H1 (cell line): ENCODE results near the gene ZYX. TPM values are rescaled to one million over a fixed set of nuclear protein-coding genes. Genes with fewer than 3 reads are reported as not detected.

Source experiments
- CTCF ChIA-PET: fragments of 300-600 bp; sonication (Branson Sonifier 250); formaldehyde crosslinking; loops from one replicate; lab custom pipeline; 2021; ENCODE audit not compliant: partially characterized antibody; lab: Charles Lee
- POLR2A ChIA-PET: fragments of 300-600 bp; sonication (Branson Sonifier 250); formaldehyde crosslinking; loops from one replicate; lab custom pipeline; 2021; ENCODE audit warnings: inconsistent platforms; ENCODE audit not compliant: partially characterized antibody; lab: Charles Lee
- DNase-seq, 2 experiments: peaks; one replicate each; pipeline versions ENCODE4 v3.0.0 to v3.0.0-alpha.2; 2010 to 2022; ENCODE audit warnings: low spot score in 2 of 2, low read depth in 1 of 2, mixed read lengths in 1 of 2
- FAIRE-seq: peaks from 2 replicates; lab custom pipeline; 2011; peaks lifted over from hg19 to GRCh38; lab: Jason Lieb, UNC
- H2AFZ ChIP-seq: 2 replicates; pipeline ENCODE4 v1.8.1; 2012; ENCODE audit warnings: low read length, inconsistent platforms
- H2AK5ac ChIP-seq: 2 replicates; pipeline ENCODE4 v1.6.1; 2013; ENCODE audit warnings: low read depth, low read length
- H2BK120ac ChIP-seq: replicated peaks from 2 replicates; pipeline ENCODE3; 2013; ENCODE audit warnings: low read depth, low read length, inconsistent platforms
- H2BK12ac ChIP-seq: 2 replicates; pipeline ENCODE4 v1.6.1; 2013; ENCODE audit warnings: low read depth, low read length
- H2BK15ac ChIP-seq: 2 replicates; pipeline ENCODE4 v1.6.1; 2013; ENCODE audit warnings: low read length
- H2BK20ac ChIP-seq: 2 replicates; pipeline ENCODE4 v1.6.1; 2013; ENCODE audit warnings: low read length
- H2BK5ac ChIP-seq: 2 replicates; pipeline ENCODE4 v1.6.1; 2013; ENCODE audit warnings: low read depth, low read length
- H3K14ac ChIP-seq: 2 replicates; pipeline ENCODE4 v1.6.1; 2013; ENCODE audit warnings: inconsistent platforms; ENCODE audit not compliant: insufficient read length
- H3K18ac ChIP-seq: 2 replicates; pipeline ENCODE4 v1.6.1; 2013; ENCODE audit warnings: low read length; ENCODE audit errors: extremely low read depth
- H3K23ac ChIP-seq: 2 replicates; pipeline ENCODE4 v1.6.1; 2013; ENCODE audit warnings: inconsistent platforms; ENCODE audit not compliant: insufficient read length
- H3K23me2 ChIP-seq: 2 replicates; pipeline ENCODE4 v1.6.1; 2013; ENCODE audit warnings: low read depth, low read length
- H3K27ac ChIP-seq: 2 replicates; pipeline ENCODE4 v1.6.1; 2011; ENCODE audit warnings: low read depth, low read length, inconsistent platforms
- H3K27me3 ChIP-seq, 4 experiments: replicated peaks in 1 of 4; 1 replicate in 1 of 4; 2 replicates in 3 of 4; pipeline versions ENCODE4 v1.6.1 to v1.8.1; 2011 to 2013; ENCODE audit warnings: low read length in 3 of 4, mild to moderate bottlenecking in 3 of 4, inconsistent platforms in 2 of 4, mixed read lengths in 2 of 4, moderate library complexity in 1 of 4; ENCODE audit not compliant: control insufficient read depth in 3 of 4, insufficient read depth in 3 of 4; ENCODE audit errors: extremely low read depth in 1 of 4
- H3K36me3 ChIP-seq, 4 experiments: 2 replicates each; pipeline versions ENCODE4 v1.6.1 to v1.8.1; 2011 to 2013; ENCODE audit warnings: mild to moderate bottlenecking in 4 of 4, low read length in 3 of 4, moderate library complexity in 2 of 4, control low read depth in 1 of 4, inconsistent platforms in 1 of 4; ENCODE audit not compliant: insufficient read depth in 4 of 4, control insufficient read depth in 2 of 4
- H3K4ac ChIP-seq: replicated peaks from 2 replicates; pipeline ENCODE3; 2013; ENCODE audit warnings: low read length, low read depth, mixed read lengths, inconsistent platforms; ENCODE audit not compliant: insufficient read length
- H3K4me1 ChIP-seq, 4 experiments: replicated peaks in 1 of 4; 1 replicate in 1 of 4; 2 replicates in 3 of 4; pipeline versions ENCODE4 v1.6.1 to v1.8.1; 2011 to 2013; ENCODE audit warnings: low read length in 3 of 4, inconsistent platforms in 2 of 4, mixed read lengths in 1 of 4; ENCODE audit not compliant: insufficient read depth in 4 of 4, control insufficient read depth in 3 of 4
- H3K4me2 ChIP-seq, 2 experiments: 2 replicates each; pipeline versions ENCODE4 v1.6.1 to v1.8.1; 2011 to 2013; ENCODE audit warnings: low read depth in 2 of 2, low read length in 2 of 2, control low read depth in 1 of 2, inconsistent platforms in 1 of 2, mild to moderate bottlenecking in 1 of 2; ENCODE audit not compliant: insufficient read depth in 1 of 2
- H3K4me3 ChIP-seq, 4 experiments: fragments of 200-600, 300-600 bp in 1 of 4; sonication (generic), shearing (Covaris generic), sonication (Bioruptor Twin) in 1 of 4; 2 replicates each; pipeline versions ENCODE4 v1.5.1 to v1.8.1; 2011 to 2016; ENCODE audit warnings: low read length in 4 of 4, low read depth in 3 of 4, control low read depth in 2 of 4, inconsistent platforms in 2 of 4, mild to moderate bottlenecking in 2 of 4, mixed read lengths in 1 of 4, moderate library complexity in 1 of 4; ENCODE audit not compliant: insufficient read depth in 2 of 4; ENCODE audit errors: extremely low read depth in 1 of 4
- H3K56ac ChIP-seq: replicated peaks from 2 replicates; pipeline ENCODE3; 2013; ENCODE audit warnings: low read depth, mild to moderate bottlenecking, mixed read lengths, low read length, inconsistent platforms; ENCODE audit not compliant: insufficient read length
- H3K79me1 ChIP-seq: 2 replicates; pipeline ENCODE4 v1.6.1; 2013; ENCODE audit warnings: low read depth, low read length, control low read depth
- H3K79me2 ChIP-seq, 2 experiments: 2 replicates each; pipeline versions ENCODE4 v1.6.1 to v1.8.1; 2012 to 2013; ENCODE audit warnings: low read length in 2 of 2, mild to moderate bottlenecking in 2 of 2, inconsistent platforms in 1 of 2; ENCODE audit not compliant: insufficient read depth in 2 of 2, control insufficient read depth in 1 of 2
- H3K9ac ChIP-seq, 4 experiments: replicated peaks in 1 of 4; 1 replicate in 1 of 4; 2 replicates in 3 of 4; pipeline versions ENCODE4 v1.6.1 to v1.8.1; 2011 to 2013; ENCODE audit warnings: low read depth in 3 of 4, low read length in 3 of 4, control low read depth in 2 of 4, mild to moderate bottlenecking in 2 of 4, moderate library complexity in 2 of 4, inconsistent platforms in 1 of 4; ENCODE audit errors: extremely low read depth in 1 of 4
- H3K9me3 ChIP-seq, 2 experiments: 2 replicates each; pipeline versions ENCODE4 v1.6.1 to v1.8.1; 2012 to 2013; ENCODE audit warnings: mild to moderate bottlenecking in 2 of 2, moderate library complexity in 2 of 2, control low read depth in 1 of 2, inconsistent platforms in 1 of 2, low read depth in 1 of 2, low read length in 1 of 2, mixed read lengths in 1 of 2; ENCODE audit not compliant: insufficient read depth in 2 of 2
- H4K20me1 ChIP-seq, 2 experiments: replicated peaks in 1 of 2; 2 replicates each; pipeline versions ENCODE3 to v1.8.1; 2011 to 2013; ENCODE audit warnings: inconsistent platforms in 2 of 2, low read length in 2 of 2, mild to moderate bottlenecking in 1 of 2; ENCODE audit not compliant: insufficient read depth in 2 of 2, control insufficient read depth in 1 of 2
- H4K5ac ChIP-seq: 2 replicates; pipeline ENCODE4 v1.6.1; 2013; ENCODE audit warnings: low read length, low read depth, mixed read lengths, inconsistent platforms; ENCODE audit not compliant: insufficient read length
- H4K8ac ChIP-seq: 2 replicates; pipeline ENCODE4 v1.8.0; 2013; ENCODE audit warnings: mild to moderate bottlenecking, moderate library complexity, low read length, inconsistent platforms; ENCODE audit not compliant: insufficient read depth; ENCODE audit errors: extremely low read depth
- H4K91ac ChIP-seq: replicated peaks from 2 replicates; pipeline ENCODE3; 2013; ENCODE audit warnings: low read length, mixed read lengths, inconsistent platforms; ENCODE audit not compliant: insufficient read length
- CREB1 ChIP-seq: IDR thresholded peaks from 2 replicates; pipeline ENCODE4 v1.6.1; 2012; ENCODE audit warnings: inconsistent platforms
- GABPA ChIP-seq: IDR thresholded peaks from 2 replicates; pipeline ENCODE4 v1.6.1; 2011; ENCODE audit warnings: mild to moderate bottlenecking, low read length, moderate library complexity, borderline replicate concordance; ENCODE audit not compliant: insufficient read depth
- SP4 ChIP-seq: IDR thresholded peaks from 2 replicates; pipeline ENCODE4 v1.6.1; 2012; ENCODE audit warnings: low read length, inconsistent platforms
- WGBS, 2 experiments: shearing (Covaris generic) in 1 of 2; methylation state at CpG; one replicate each; pipeline versions ENCODE4 v1.1.6 to v1.1.7; 2013 to 2015; ENCODE audit warnings: low lambda C conversion rate in 2 of 2, mixed read lengths in 2 of 2, inconsistent platforms in 1 of 2, low coverage in 1 of 2, missing lambda C conversion rate in 1 of 2; ENCODE audit not compliant: insufficient replicate concordance in 2 of 2, insufficient coverage in 1 of 2, insufficient read length in 1 of 2; ENCODE audit errors: extremely low coverage in 1 of 2, missing lambda C conversion rate in 1 of 2; 5-methylcytosine and 5-hydroxymethylcytosine counted together
- polyA plus RNA-seq, 7 experiments: library from polyadenylated mRNA; depleted of rRNA in 3 of 7; stranded (reverse) in 5 of 7; unstranded in 2 of 7; fragments of >200 nt in 5 of 7; fragments of 200-250 nt in 2 of 7; gene quantifications; 1 replicate in 5 of 7; 2 replicates in 1 of 7; 4 replicates in 1 of 7; pipeline versions ENCODE4 v1.2.1 to v1.2.3, GENCODE V29; 2011 to 2013; ENCODE audit warnings: missing spikeins in 2 of 7, mixed read lengths in 2 of 7
- total RNA-seq: library from RNA; stranded (reverse); fragmentation: NEBNext Ultra II Directional; extraction: Animal tissue kit (Norgen Biotek cat#: 25700); gene quantifications from 2 replicates; pipeline ENCODE4 v1.2.1, GENCODE V29; 2021
- TF ChIP-seq, protein P1 (sequence below): IDR thresholded peaks from 2 replicates; pipeline ENCODE4 v1.6.1; 2012; ENCODE audit warnings: inconsistent platforms

The ZYX gene
- total and polyA plus RNA-seq, 2 of the 8 experiments (the other 6 are each of a cell fraction or from before 2014, with no cell fraction given), result 40.6 to 159 TPM

- no peak overlapping the region; a peak in 1 of 7 replicates for H3K9ac ChIP-seq
- peaks cover 0 to 12% (median 5%) of the 10 kb centered on the region in 4 experiments for H3K4me1 ChIP-seq
- H3K18ac ChIP-seq, result no peak overlapping the region
- CTCF ChIA-PET, result interaction anchor here (0.8 to 17.5 kb wide), 15 partner anchors 8 to 135 kb away, joined by 3 to 359 read pairs (median 5); partner anchors contain the start of gene EPHA1
- no peak overlapping the region for H3K23ac ChIP-seq
- H4K5ac ChIP-seq, result no peak overlapping the region
- peak overlapping the region; percentile 86; the same call in 1 of the 2 replicates for H2BK5ac ChIP-seq
- H3K79me2 ChIP-seq, result peaks cover 0 to 6% of the 10 kb centered on the region in 2 experiments; a peak in 1 of 4 replicates
- no peaks in the 10 kb centered on the region for H3K79me1 ChIP-seq
- no peak overlapping the region for H3K4me3 ChIP-seq
- H4K20me1 ChIP-seq, result no peaks in the 10 kb centered on the region
- no peak overlapping the region for H3K4ac ChIP-seq
- H4K8ac ChIP-seq, result no peak overlapping the region
- TF ChIP-seq SP4, result no peak
- TF ChIP-seq CREB1, result no peak
- TF ChIP-seq GABPA, result no peak
- TF ChIP-seq, protein P1, sequence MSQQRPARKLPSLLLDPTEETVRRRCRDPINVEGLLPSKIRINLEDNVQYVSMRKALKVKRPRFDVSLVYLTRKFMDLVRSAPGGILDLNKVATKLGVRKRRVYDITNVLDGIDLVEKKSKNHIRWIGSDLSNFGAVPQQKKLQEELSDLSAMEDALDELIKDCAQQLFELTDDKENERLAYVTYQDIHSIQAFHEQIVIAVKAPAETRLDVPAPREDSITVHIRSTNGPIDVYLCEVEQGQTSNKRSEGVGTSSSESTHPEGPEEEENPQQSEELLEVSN, result no peak
- H2BK12ac ChIP-seq, result peak overlapping the region; percentile 80
- no peaks in the 10 kb centered on the region for H3K27me3 ChIP-seq
- H4K91ac ChIP-seq, result peak overlapping the region; percentile 79
- no peak for FAIRE-seq
- no peak overlapping the region for H2AK5ac ChIP-seq
- POLR2A ChIA-PET, result interaction anchor here (1.3 to 19.0 kb wide), 4 partner anchors 3 to 24 kb away, joined by 3 to 518 read pairs (median 233); partner anchors contain the start of genes EPHA1, FAM131B and ZYX
- no peaks in the 10 kb centered on the region for H3K36me3 ChIP-seq
- H3K14ac ChIP-seq, result no peak overlapping the region
- H3K23me2 ChIP-seq, result no peaks in the 10 kb centered on the region
- no peak overlapping the region for H2AFZ ChIP-seq
- 0 out of 2 replicates have a peak overlapping the region, but pooled peaks have one; percentile 61 for H2BK15ac ChIP-seq
- no peaks in the 10 kb centered on the region for H3K9me3 ChIP-seq
- no peak overlapping the region for H2BK120ac ChIP-seq
- H3K56ac ChIP-seq, result no peak overlapping the region
- H2BK20ac ChIP-seq, result no peak overlapping the region
- WGBS, 2 experiments, result 86% methylated on average over 7 of the region's 7 CpGs; no CpG with 5 or more reads in 1 of the 2 experiments
- no peak for DNase-seq
- no peak overlapping the region for H3K4me2 ChIP-seq
- H3K27ac ChIP-seq, result no peak overlapping the region
These were observed 5.7 kb upstream of the ZYX start for GRCh38 chr7:143375298-143376034.
